ENCODE results near the gene ELP4. TPM values are rescaled to one million over a fixed set of nuclear protein-coding genes. Genes with fewer than 3 reads are reported as not detected.

The ELP4 gene
- total and polyA plus RNA-seq, 8 donors, result 15.5 to 26.0 (median 21.9) TPM

- intact Hi-C loops (cut with DNase I), result no loop called here
Measured at GRCh38 chr11:31714840-31715239, 205.3 kb downstream of the ELP4 start.

GRCh38 chr11:31720225-31720624 lies 210.7 kb downstream of the ELP4 start:
- no peak for ATAC-seq

More at GRCh38 chr11:31714840-31715239, 205.3 kb downstream of the ELP4 start:
- no peak for TF ChIP-seq CTCF (IDR thresholded peaks at IDR 0.05)
- ATAC-seq, result no peak
- H3K36me3 ChIP-seq, result no peaks in the 10 kb centered on the region
- H3K4me3 ChIP-seq, result no peak overlapping the region
- H3K27me3 ChIP-seq, result no peaks in the 10 kb centered on the region
- H3K9me3 ChIP-seq, result no peaks in the 10 kb centered on the region
- no peaks in the 10 kb centered on the region for H3K4me1 ChIP-seq
- no peak overlapping the region for H3K27ac ChIP-seq
- no peak for DNase-seq

GRCh38 chr11:31720671-31721365 lies 211.3 kb downstream of the ELP4 start:
- no peak for ATAC-seq
- DNase-seq, result no peak
- no peaks in the 10 kb centered on the region for H3K36me3 ChIP-seq
- no peaks in the 10 kb centered on the region for H3K4me1 ChIP-seq
- intact Hi-C loops (cut with DNase I), result no loop called here
- no peak overlapping the region for H3K4me3 ChIP-seq
- H3K27ac ChIP-seq, result no peak overlapping the region
- no peak for TF ChIP-seq CTCF (IDR thresholded peaks at IDR 0.05)
- no peaks in the 10 kb centered on the region for H3K27me3 ChIP-seq
- no peaks in the 10 kb centered on the region for H3K9me3 ChIP-seq

More at GRCh38 chr11:31720225-31720624, 210.7 kb downstream of the ELP4 start:
- TF ChIP-seq CTCF (IDR thresholded peaks at IDR 0.05), result no peak
- DNase-seq, result no peak
- Histone ChIP-seq H3K27ac (no peak overlapping the region), H3K4me1 (no peaks in the 10 kb centered on the region), H3K27me3 (no peaks in the 10 kb centered on the region), H3K36me3 (no peaks in the 10 kb centered on the region), H3K9me3 (no peaks in the 10 kb centered on the region), H3K4me3 (no peak overlapping the region)
- intact Hi-C loops (cut with DNase I), result no loop called here

GRCh38 chr11:31722754-31723153 lies 213.2 kb downstream of the ELP4 start:
- ATAC-seq (no peak), DNase-seq (peak in 1 of 4 donors; percentile 60)
- Histone ChIP-seq H3K36me3 (no peaks in the 10 kb centered on the region), H3K4me3 (no peak overlapping the region), H3K9me3 (no peaks in the 10 kb centered on the region), H3K4me1 (no peaks in the 10 kb centered on the region), H3K27ac (no peak overlapping the region), H3K27me3 (no peaks in the 10 kb centered on the region)
- intact Hi-C loops (cut with DNase I), result no loop called here
- no peak for TF ChIP-seq CTCF (IDR thresholded peaks at IDR 0.05)

GRCh38 chr11:31725176-31725575 lies 215.6 kb downstream of the ELP4 start:
- intact Hi-C loops (cut with DNase I), result no loop called here
- Histone ChIP-seq H3K4me1 (no peaks in the 10 kb centered on the region), H3K36me3 (no peaks in the 10 kb centered on the region), H3K27ac (no peak overlapping the region), H3K4me3 (no peak overlapping the region), H3K27me3 (no peaks in the 10 kb centered on the region), H3K9me3 (peaks cover 0 to 6% of the 10 kb centered on the region in 2 donors)
- TF ChIP-seq CTCF (IDR thresholded peaks at IDR 0.05), result no peak
- DNase-seq, result no peak
- no peak for ATAC-seq
